TTC549 (cell line): ENCODE measurements around the gene FRS2.

ENCODE experiments used
- FAIRE-seq: peaks from 2 replicates; lab custom pipeline; 2012; peaks lifted over from hg19 to GRCh38; lab: Jason Lieb, UNC

The FRS2 gene

GRCh38 chr12:69464428-69464827 lies 5.8 kb upstream of the FRS2 start:
- no peak for FAIRE-seq

- FAIRE-seq = no peak
Measured at GRCh38 chr12:69466867-69467266, 3.3 kb upstream of the FRS2 start.

- FAIRE-seq = no peak
Measured at GRCh38 chr12:69467366-69467765, 2.8 kb upstream of the FRS2 start.

- no peak for FAIRE-seq
Measured at GRCh38 chr12:69468237-69469026, 1.8 kb upstream of the FRS2 start.

GRCh38 chr12:69469854-69470188 lies 367 bp upstream of the FRS2 start:
- FAIRE-seq = no peak

GRCh38 chr12:69471076-69471430 lies 865 bp downstream of the FRS2 start:
- no peak for FAIRE-seq

GRCh38 chr12:69471667-69472385 lies 1.6 kb downstream of the FRS2 start:
- FAIRE-seq = no peak

GRCh38 chr12:69473262-69473661 lies 3.1 kb downstream of the FRS2 start:
- FAIRE-seq = no peak

GRCh38 chr12:69474456-69474855 lies 4.3 kb downstream of the FRS2 start:
- FAIRE-seq = no peak

GRCh38 chr12:69475237-69475975 lies 5.2 kb downstream of the FRS2 start:
- FAIRE-seq = no peak

- no peak for FAIRE-seq
Measured at GRCh38 chr12:69476276-69477017, 6.3 kb downstream of the FRS2 start.

GRCh38 chr12:69479675-69480074 lies 9.5 kb downstream of the FRS2 start:
- FAIRE-seq = no peak

- FAIRE-seq = no peak
Measured at GRCh38 chr12:69480698-69481097, 10.5 kb downstream of the FRS2 start.

- FAIRE-seq = no peak
Measured at GRCh38 chr12:69481133-69481532, 10.9 kb downstream of the FRS2 start.

- no peak for FAIRE-seq
Measured at GRCh38 chr12:69483700-69484099, 13.5 kb downstream of the FRS2 start.

GRCh38 chr12:69484428-69484827 lies 14.2 kb downstream of the FRS2 start:
- no peak for FAIRE-seq

- FAIRE-seq = no peak
Measured at GRCh38 chr12:69490920-69491643, 20.9 kb downstream of the FRS2 start.

GRCh38 chr12:69492739-69493138 lies 22.6 kb downstream of the FRS2 start:
- no peak for FAIRE-seq

GRCh38 chr12:69495071-69495470 lies 24.9 kb downstream of the FRS2 start:
- no peak for FAIRE-seq

GRCh38 chr12:69497308-69498026 lies 27.3 kb downstream of the FRS2 start:
- FAIRE-seq = no peak

- no peak for FAIRE-seq
Measured at GRCh38 chr12:69500631-69501030, 30.4 kb downstream of the FRS2 start.
